Measurements from ENCODE around the gene ADK.

DNA sequence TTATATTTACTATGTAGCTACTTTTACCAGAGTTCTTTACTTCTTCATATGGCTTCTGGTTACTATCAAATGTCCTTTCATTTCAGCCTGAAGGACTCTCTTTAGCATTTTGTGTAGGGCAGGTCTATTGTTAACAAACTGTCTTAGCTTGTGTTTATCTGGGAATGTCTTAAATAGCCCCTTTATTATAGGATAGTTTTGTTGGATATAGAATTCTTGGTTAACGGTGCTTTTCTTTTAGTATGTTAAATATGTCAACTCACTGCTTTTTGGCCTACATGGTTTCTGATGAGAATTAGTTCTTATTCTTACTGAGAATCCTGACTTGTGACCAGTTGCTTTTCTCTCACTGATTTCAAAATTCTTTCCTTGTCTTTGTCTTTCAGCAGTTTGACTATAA lies 169.0 kb downstream of the ADK start:
- TF ChIP-seq CTCF (IDR thresholded peaks at IDR 0.05; ENCODE audit: low read depth, low read length) (no peak), EZH2phosphoT487 (IDR thresholded peaks at IDR 0.05; ENCODE audit: low read depth) (no peak)

Data from OCI-LY3 (cell line).